Adipocyte (in vitro differentiated cells): ENCODE results near the gene PITX1.
A peak's percentile ranks its signal among the peaks of the same experiment; 100 is the strongest.
"Not testable (repeated sequence)": the region's sequence is repeated elsewhere in the genome, so short reads cannot be mapped to it uniquely, and the experiment has no call there.

ENCODE experiments used
- DNase-seq: peaks from one replicate; pipeline ENCODE4 v3.0.0-alpha.2; 2015; ENCODE audit warnings: low read depth
- H3K27me3 ChIP-seq: replicated peaks from 2 replicates; pipeline ENCODE4 v1.7.0; 2013; ENCODE audit warnings: mild to moderate bottlenecking, low read length, moderate library complexity; ENCODE audit not compliant: control insufficient read depth, insufficient read depth
- H3K36me3 ChIP-seq: 2 replicates; pipeline ENCODE4 v1.7.0; 2013; ENCODE audit warnings: low read length, mild to moderate bottlenecking, moderate library complexity; ENCODE audit not compliant: control insufficient read depth, insufficient read depth, severe bottlenecking
- H3K4me1 ChIP-seq: 2 replicates; pipeline ENCODE4 v1.7.0; 2013; ENCODE audit warnings: mild to moderate bottlenecking, low read length, moderate library complexity; ENCODE audit not compliant: control insufficient read depth, insufficient read depth
- H3K4me3 ChIP-seq: 2 replicates; pipeline ENCODE4 v1.7.0; 2013; ENCODE audit warnings: mild to moderate bottlenecking, low read length, moderate library complexity
- H3K9ac ChIP-seq: 2 replicates; pipeline ENCODE4 v1.7.0; 2013; ENCODE audit warnings: mild to moderate bottlenecking, low read length, moderate library complexity
- H3K9me3 ChIP-seq: 2 replicates; pipeline ENCODE4 v1.7.0; 2013; ENCODE audit warnings: mild to moderate bottlenecking, low read length, moderate library complexity; ENCODE audit not compliant: control insufficient read depth

The PITX1 gene

GRCh38 chr5:134998068-134998467, 36.0 kb downstream of the PITX1 start:
- not testable (repeated sequence) for H3K9ac ChIP-seq, H3K27me3 ChIP-seq, H3K4me1 ChIP-seq, H3K36me3 ChIP-seq, H3K9me3 ChIP-seq, DNase-seq, H3K4me3 ChIP-seq

DNA sequence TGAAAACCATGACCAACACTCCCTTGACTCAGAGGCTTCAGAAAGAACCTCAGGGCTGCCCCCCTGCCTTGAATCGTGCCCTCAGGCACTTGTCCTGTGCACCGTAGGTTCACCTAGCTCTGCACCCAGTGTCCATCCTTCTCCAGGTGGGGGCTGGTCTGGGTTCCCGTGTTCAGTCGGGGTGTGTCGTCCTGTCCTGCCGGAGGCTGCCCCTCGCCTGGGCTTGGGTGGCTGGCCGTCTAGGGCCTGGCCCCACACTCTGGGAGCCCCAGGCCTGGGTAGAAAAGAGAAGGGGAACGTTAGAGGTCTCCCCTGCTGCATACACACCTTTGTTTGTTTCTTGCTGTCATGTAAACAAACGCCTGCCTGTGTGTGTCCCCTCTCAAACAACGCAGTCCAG, 37.0 kb downstream of the PITX1 start:
- H3K4me3 ChIP-seq: no peak overlapping the region

GRCh38 chr5:134995850-134996402, 38.1 kb downstream of the PITX1 start:
- H3K36me3 ChIP-seq: no peaks in the 10 kb centered on the region
- no peak for DNase-seq
- no peaks in the 10 kb centered on the region for H3K27me3 ChIP-seq

More for the DNA sequence above, 37.0 kb downstream of the PITX1 start:
- no peaks in the 10 kb centered on the region for H3K4me1 ChIP-seq
- H3K36me3 ChIP-seq: no peaks in the 10 kb centered on the region
- no peak overlapping the region for H3K9ac ChIP-seq
- no peaks in the 10 kb centered on the region for H3K27me3 ChIP-seq
- H3K9me3 ChIP-seq: no peaks in the 10 kb centered on the region
- DNase-seq: no peak

GRCh38 chr5:134994560-134995156, 39.4 kb downstream of the PITX1 start:
- no peaks in the 10 kb centered on the region for H3K9me3 ChIP-seq

More at GRCh38 chr5:134995850-134996402, 38.1 kb downstream of the PITX1 start:
- Histone ChIP-seq H3K4me1 (no peaks in the 10 kb centered on the region), H3K9ac (no peak overlapping the region), H3K4me3 (no peak overlapping the region), H3K9me3 (no peaks in the 10 kb centered on the region)

DNA sequence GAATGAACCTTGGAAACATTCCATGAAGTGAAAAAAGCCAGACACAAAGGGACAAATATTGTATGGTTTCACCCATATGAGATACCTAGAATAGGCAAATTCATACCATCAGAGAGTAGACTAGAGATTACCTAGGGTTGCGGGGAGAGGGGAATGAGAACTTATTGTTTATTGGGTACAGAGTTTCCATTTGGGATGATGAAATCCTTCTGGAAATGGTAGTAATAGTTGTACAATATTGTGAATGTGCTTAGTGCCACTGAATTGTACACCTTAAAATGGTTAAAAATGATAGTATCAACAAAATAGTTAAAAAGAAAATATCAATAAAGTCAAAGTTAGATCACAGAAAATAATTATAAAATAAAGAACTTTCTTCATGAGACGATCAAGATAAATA, 40.9 kb downstream of the PITX1 start:
- Histone ChIP-seq H3K36me3 (no peaks in the 10 kb centered on the region), H3K9ac (no peak overlapping the region), H3K9me3 (no peaks in the 10 kb centered on the region)

More at GRCh38 chr5:134994560-134995156, 39.4 kb downstream of the PITX1 start:
- Histone ChIP-seq H3K4me3 (no peak overlapping the region), H3K36me3 (no peaks in the 10 kb centered on the region), H3K27me3 (no peaks in the 10 kb centered on the region), H3K4me1 (no peaks in the 10 kb centered on the region), H3K9ac (no peak overlapping the region)
- DNase-seq: no peak

DNA sequence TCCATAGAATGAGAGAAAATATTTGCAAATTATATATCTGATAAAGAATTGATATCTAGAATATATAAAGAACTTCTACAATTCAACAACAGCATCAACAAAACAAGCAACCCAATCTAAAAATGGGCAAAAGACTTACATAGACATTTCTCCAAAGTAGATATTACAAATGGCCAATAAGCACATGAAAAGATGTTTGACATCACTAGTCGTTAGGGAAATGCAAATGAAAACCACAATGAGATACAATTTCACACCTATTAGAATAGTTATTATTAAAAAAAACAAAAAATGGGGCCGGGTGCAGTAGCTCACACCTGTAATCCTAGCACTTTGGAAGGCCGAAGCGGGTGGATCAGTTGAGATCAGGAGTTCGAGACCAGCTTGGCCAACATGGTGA, 41.9 kb downstream of the PITX1 start:
- Histone ChIP-seq H3K36me3 (no peaks in the 10 kb centered on the region), H3K4me3 (no peak overlapping the region), H3K9me3 (no peaks in the 10 kb centered on the region), H3K27me3 (no peaks in the 10 kb centered on the region), H3K9ac (no peak overlapping the region), H3K4me1 (no peaks in the 10 kb centered on the region)
- DNase-seq: no peak

More for the DNA sequence above, 40.9 kb downstream of the PITX1 start:
- Histone ChIP-seq H3K4me1 (no peaks in the 10 kb centered on the region), H3K27me3 (no peaks in the 10 kb centered on the region), H3K4me3 (no peak overlapping the region)
- no peak for DNase-seq

DNA sequence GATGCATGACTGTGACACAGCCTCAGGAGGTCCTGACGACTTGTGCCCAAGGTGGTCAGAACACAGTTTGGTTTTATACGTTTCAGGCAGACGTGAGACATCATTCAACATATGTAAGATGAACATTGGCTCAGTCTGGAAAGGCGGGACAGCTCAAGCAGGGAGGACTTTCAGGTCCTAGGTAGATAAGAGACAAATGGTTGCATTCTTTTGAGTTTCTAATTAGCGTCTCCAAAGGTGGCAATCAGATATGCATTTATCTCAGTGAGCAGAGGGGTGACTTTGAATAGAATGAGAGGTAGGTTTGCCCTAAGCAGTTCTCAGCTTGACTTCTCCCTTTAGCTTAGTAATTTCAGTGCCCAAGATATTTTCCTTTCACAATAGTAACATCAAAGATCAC, 43.8 kb downstream of the PITX1 start:
- not testable (repeated sequence) for H3K4me3 ChIP-seq, H3K36me3 ChIP-seq, DNase-seq, H3K9me3 ChIP-seq, H3K27me3 ChIP-seq, H3K4me1 ChIP-seq, H3K9ac ChIP-seq

- DNase-seq: peak; percentile 65
- H3K4me3 ChIP-seq: no peak overlapping the region
- no peaks in the 10 kb centered on the region for H3K9me3 ChIP-seq
- no peak overlapping the region for H3K9ac ChIP-seq
- no peaks in the 10 kb centered on the region for H3K36me3 ChIP-seq
- no peaks in the 10 kb centered on the region for H3K4me1 ChIP-seq
- H3K27me3 ChIP-seq: no peaks in the 10 kb centered on the region
Measured at GRCh38 chr5:134989266-134989830, 44.7 kb downstream of the PITX1 start.

- Histone ChIP-seq H3K27me3 (no peaks in the 10 kb centered on the region), H3K4me3 (no peak overlapping the region), H3K4me1 (no peaks in the 10 kb centered on the region), H3K9me3 (peaks cover 40% of the 10 kb centered on the region), H3K9ac (no peak overlapping the region), H3K36me3 (no peaks in the 10 kb centered on the region)
- DNase-seq: no peak
Measured at GRCh38 chr5:134982230-134982629, 51.8 kb downstream of the PITX1 start.

GRCh38 chr5:134979416-134979815, 54.6 kb downstream of the PITX1 start:
- Histone ChIP-seq H3K4me1 (no peaks in the 10 kb centered on the region), H3K36me3 (no peaks in the 10 kb centered on the region), H3K27me3 (no peaks in the 10 kb centered on the region), H3K9me3 (peaks cover 47% of the 10 kb centered on the region), H3K4me3 (no peak overlapping the region), H3K9ac (no peak overlapping the region)
- no peak for DNase-seq
